IPS-NIHi7 (cell line): ENCODE data around the gene CD79B.

Experiments
- DNase-seq: peaks from one replicate; pipeline ENCODE4 v3.0.0; 2012; ENCODE audit warnings: mixed read lengths; ENCODE audit errors: extremely low spot score

CD79B gene

GRCh38 chr17:63954402-63955063 is 22.4 kb upstream of the CD79B start:
- DNase-seq: no peak

GRCh38 chr17:63950940-63951907 is 19.1 kb upstream of the CD79B start:
- DNase-seq: peak; percentile 76

GRCh38 chr17:63949576-63950250 is 17.6 kb upstream of the CD79B start:
- DNase-seq: no peak

GRCh38 chr17:63948521-63948920 is 16.4 kb upstream of the CD79B start:
- DNase-seq: no peak

- no peak for DNase-seq
These were observed 15.7 kb upstream of the CD79B start for GRCh38 chr17:63947711-63948330.

GRCh38 chr17:63946440-63947363 is 14.6 kb upstream of the CD79B start:
- peak; percentile 90 for DNase-seq

- no peak for DNase-seq
These were observed 13.8 kb upstream of the CD79B start for GRCh38 chr17:63945784-63946439.

GRCh38 chr17:63944736-63945499 is 12.8 kb upstream of the CD79B start:
- DNase-seq: no peak

GRCh38 chr17:63943745-63944144 is 11.6 kb upstream of the CD79B start:
- no peak for DNase-seq

GRCh38 chr17:63942309-63942985 is 10.3 kb upstream of the CD79B start:
- no peak for DNase-seq

GRCh38 chr17:63941751-63942150 is 9.6 kb upstream of the CD79B start:
- no peak for DNase-seq

GRCh38 chr17:63941162-63941561 is 9.0 kb upstream of the CD79B start:
- no peak for DNase-seq

- DNase-seq: no peak
These were observed 8.5 kb upstream of the CD79B start for GRCh38 chr17:63940584-63940983.

- DNase-seq: no peak
These were observed 7.8 kb upstream of the CD79B start for GRCh38 chr17:63939884-63940283.

GRCh38 chr17:63939401-63939800 is 7.3 kb upstream of the CD79B start:
- no peak for DNase-seq

GRCh38 chr17:63937920-63938319 is 5.8 kb upstream of the CD79B start:
- no peak for DNase-seq

- DNase-seq: no peak
These were observed 5.2 kb upstream of the CD79B start for GRCh38 chr17:63937319-63937718.

- DNase-seq: no peak
These were observed 2.3 kb upstream of the CD79B start for GRCh38 chr17:63934183-63935112.
